Measurements from ENCODE around the gene WBP2. TPM values are rescaled to one million over a fixed set of nuclear protein-coding genes. Genes with fewer than 3 reads are reported as not detected.

Gene WBP2
- total and polyA plus RNA-seq, 10 of the 15 experiments (the other 5 are each of a cell fraction or from before 2014, with no cell fraction given): 1.5 to 57.3 (median 27.5) TPM

GRCh38 chr17:75896415-75897159 is 41.5 kb upstream of the WBP2 start, which contains the start of gene TRIM65 (continued):
- TF ChIP-seq ZNF687 (IDR thresholded peaks at IDR 0.05) (peak; percentile 66), SIN3A (IDR thresholded peaks at IDR 0.05; ENCODE audit: low read depth, low read length) (0 out of 2 replicates have a peak, but pooled peaks have one; percentile 46), NRF1 (conservative IDR thresholded peaks at IDR 0.05; ENCODE audit: low read depth, low read length) (0 out of 2 replicates have a peak, but pooled peaks have one; percentile 19), PKNOX1 (IDR thresholded peaks at IDR 0.05) (no peak), YY1 (IDR thresholded peaks at IDR 0.05; ENCODE audit: low read depth, low read length) (peak; percentile 92), IKZF1 (conservative IDR thresholded peaks at IDR 0.05) (peak; percentile 94), SMARCA5 (IDR thresholded peaks at IDR 0.05) (peak; percentile 89; the same call in 1 of the 2 replicates), ZNF217 (IDR thresholded peaks at IDR 0.05) (peak; percentile 28; the same call in 1 of the 2 replicates), PBX3 (IDR thresholded peaks at IDR 0.05; ENCODE audit: insufficient replicate concordance, low read depth, low read length) (no peak), BHLHE40 (IDR thresholded peaks at IDR 0.05; ENCODE audit: borderline replicate concordance in 1 of 2, low read depth in 2 of 2, low read length in 1 of 2) (peak; percentile 35 to 77; a peak in 2 of 4 replicates), FOS (IDR thresholded peaks at IDR 0.05; ENCODE audit: borderline replicate concordance, extremely low read depth, insufficient read length) (no peak), MXI1 (IDR thresholded peaks at IDR 0.05; ENCODE audit: low read depth, low read length) (peak; percentile 80), TCF12 (IDR thresholded peaks at IDR 0.05; ENCODE audit: low read depth, low read length) (peak; percentile 69; the same call in 1 of the 2 replicates), GATAD2B (conservative IDR thresholded peaks at IDR 0.05; ENCODE audit: low read depth) (peak; percentile 97), CBX5 (IDR thresholded peaks at IDR 0.05; ENCODE audit: low read depth) (no peak), ZBED1 (IDR thresholded peaks at IDR 0.05; ENCODE audit: borderline replicate concordance) (0 out of 2 replicates have a peak, but pooled peaks have one; percentile 24), STAT3 (IDR thresholded peaks at IDR 0.05; ENCODE audit: low read depth, low read length) (no peak), CREB1 (IDR thresholded peaks at IDR 0.05; ENCODE audit: low read depth) (peak; percentile 51; the same call in 1 of the 2 replicates), NR2C1 (IDR thresholded peaks at IDR 0.05) (peak; percentile 30; the same call in 1 of the 2 replicates), BCLAF1 (IDR thresholded peaks at IDR 0.05) (0 out of 2 replicates have a peak, but pooled peaks have one; percentile 44)

All from GM12878 (cell line).